ENCODE data around the gene ARHGAP31. TPM values are rescaled to one million over a fixed set of nuclear protein-coding genes. Genes with fewer than 3 reads are reported as not detected.

ARHGAP31 gene, protein sequence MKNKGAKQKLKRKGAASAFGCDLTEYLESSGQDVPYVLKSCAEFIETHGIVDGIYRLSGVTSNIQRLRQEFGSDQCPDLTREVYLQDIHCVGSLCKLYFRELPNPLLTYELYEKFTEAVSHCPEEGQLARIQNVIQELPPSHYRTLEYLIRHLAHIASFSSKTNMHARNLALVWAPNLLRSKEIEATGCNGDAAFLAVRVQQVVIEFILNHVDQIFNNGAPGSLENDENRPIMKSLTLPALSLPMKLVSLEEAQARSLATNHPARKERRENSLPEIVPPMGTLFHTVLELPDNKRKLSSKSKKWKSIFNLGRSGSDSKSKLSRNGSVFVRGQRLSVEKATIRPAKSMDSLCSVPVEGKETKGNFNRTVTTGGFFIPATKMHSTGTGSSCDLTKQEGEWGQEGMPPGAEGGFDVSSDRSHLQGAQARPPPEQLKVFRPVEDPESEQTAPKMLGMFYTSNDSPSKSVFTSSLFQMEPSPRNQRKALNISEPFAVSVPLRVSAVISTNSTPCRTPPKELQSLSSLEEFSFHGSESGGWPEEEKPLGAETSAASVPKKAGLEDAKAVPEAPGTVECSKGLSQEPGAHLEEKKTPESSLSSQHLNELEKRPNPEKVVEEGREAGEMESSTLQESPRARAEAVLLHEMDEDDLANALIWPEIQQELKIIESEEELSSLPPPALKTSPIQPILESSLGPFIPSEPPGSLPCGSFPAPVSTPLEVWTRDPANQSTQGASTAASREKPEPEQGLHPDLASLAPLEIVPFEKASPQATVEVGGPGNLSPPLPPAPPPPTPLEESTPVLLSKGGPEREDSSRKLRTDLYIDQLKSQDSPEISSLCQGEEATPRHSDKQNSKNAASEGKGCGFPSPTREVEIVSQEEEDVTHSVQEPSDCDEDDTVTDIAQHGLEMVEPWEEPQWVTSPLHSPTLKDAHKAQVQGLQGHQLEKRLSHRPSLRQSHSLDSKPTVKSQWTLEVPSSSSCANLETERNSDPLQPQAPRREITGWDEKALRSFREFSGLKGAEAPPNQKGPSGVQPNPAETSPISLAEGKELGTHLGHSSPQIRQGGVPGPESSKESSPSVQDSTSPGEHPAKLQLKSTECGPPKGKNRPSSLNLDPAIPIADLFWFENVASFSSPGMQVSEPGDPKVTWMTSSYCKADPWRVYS (N-terminal part only)
- total RNA-seq (100 to 1,000 TPM in 1 of 5 donors, 10 to 100 TPM in 2, 1 to 10 TPM in 2; 2.9 to 275 (median 14.1) TPM), polyA plus RNA-seq (1 to 10 TPM; 1.2 to 2.6 (median 2.1) TPM)
- long read RNA-seq, donor 1, full-length matches to known transcripts = 1 of 1 reads
- long read RNA-seq, donor 1, partial matches to known transcripts = 0 of 1 reads
- long read RNA-seq, donor 1, other reads (novel, unspliced or antisense) = 0 of 1 reads
- long read RNA-seq, donor 2, full-length matches to known transcripts = 1 of 1 reads
- long read RNA-seq, donor 2, partial matches to known transcripts = 0 of 1 reads
- long read RNA-seq, donor 2, other reads (novel, unspliced or antisense) = 0 of 1 reads
- long read RNA-seq, donor 3, full-length matches to known transcripts = 1 of 1 reads
- long read RNA-seq, donor 3, partial matches to known transcripts = 0 of 1 reads
- long read RNA-seq, donor 3, other reads (novel, unspliced or antisense) = 0 of 1 reads
- long read RNA-seq, donor 4 = 0 reads
- long read RNA-seq, donor 5, full-length matches to known transcripts = 1 of 1 reads
- long read RNA-seq, donor 5, partial matches to known transcripts = 0 of 1 reads
- long read RNA-seq, donor 5, other reads (novel, unspliced or antisense) = 0 of 1 reads
- long read RNA-seq, donor 6 = 0 reads
- long read RNA-seq, donor 7, full-length matches to known transcripts = 1 of 1 reads
- long read RNA-seq, donor 7, partial matches to known transcripts = 0 of 1 reads
- long read RNA-seq, donor 7, other reads (novel, unspliced or antisense) = 0 of 1 reads
- long read RNA-seq, donor 8 = 0 reads
- long read RNA-seq, donor 9, full-length matches to known transcripts = 1 of 6 reads
- long read RNA-seq, donor 9, partial matches to known transcripts = 5 of 6 reads
- long read RNA-seq, donor 9, other reads (novel, unspliced or antisense) = 0 of 6 reads
- long read RNA-seq, donor 10, full-length matches to known transcripts = 4 of 4 reads
- long read RNA-seq, donor 10, partial matches to known transcripts = 0 of 4 reads
- long read RNA-seq, donor 10, other reads (novel, unspliced or antisense) = 0 of 4 reads

- TF ChIP-seq POLR2AphosphoS5 (IDR thresholded peaks at IDR 0.05) (peak; percentile 22 to 40 (median 23)), EP300 (IDR thresholded peaks at IDR 0.05) (no peak), CTCF (IDR thresholded peaks at IDR 0.05) (no peak)
- Histone ChIP-seq H3K36me3 (no peaks in the 10 kb centered on the region), H3K4me3 (peak within 1 kb of the TSS; percentile 75 to 83 (median 78)), H3K9me3 (no peaks in the 10 kb centered on the region), H3K4me1 (peaks cover 7 to 50% (median 24%) of the 10 kb centered on the region in 4 donors), H3K27ac (peak within 1 kb of the TSS; percentile 80 to 94 (median 88)), H3K27me3 (no peaks in the 10 kb centered on the region)
- DNase-seq = peak; percentile 68 to 87
- 0 to 1% (median 0%) methylated on average over 43 to 55 of the region's 55 CpGs for WGBS, 5 donors
- intact Hi-C loops (cut with DNase I; ENCODE audit: low total_unique reads) = no loop called here
Observed at GRCh38 chr3:119293871-119294695, at the start of gene ARHGAP31. ARHGAP31 (plus strand) TSS chr3:119294383; CDS start chr3:119294905, 522 bp downstream.

GRCh38 chr3:119245778-119246177, 48.4 kb upstream of the ARHGAP31 start:
- WGBS, 5 donors = 41 to 82% (median 50%) methylated on average over 2 of the region's 2 CpGs
- Histone ChIP-seq H3K9me3 (peaks cover 0 to 14% (median 12%) of the 10 kb centered on the region in 4 donors), H3K4me3 (no peak overlapping the region), H3K27ac (no peak overlapping the region), H3K4me1 (peaks cover 6 to 10% (median 9%) of the 10 kb centered on the region in 4 donors), H3K36me3 (no peaks in the 10 kb centered on the region), H3K27me3 (no peaks in the 10 kb centered on the region)
- DNase-seq = peak in 1 of 2 donors; percentile 63
- intact Hi-C loops (cut with DNase I; ENCODE audit: low total_unique reads) = no loop called here
- no peak for TF ChIP-seq CTCF (IDR thresholded peaks at IDR 0.05)
- no peak for TF ChIP-seq POLR2A (IDR thresholded peaks at IDR 0.05)
- TF ChIP-seq POLR2AphosphoS5 (IDR thresholded peaks at IDR 0.05) = no peak
- TF ChIP-seq EP300 (IDR thresholded peaks at IDR 0.05) = no peak

DNA sequence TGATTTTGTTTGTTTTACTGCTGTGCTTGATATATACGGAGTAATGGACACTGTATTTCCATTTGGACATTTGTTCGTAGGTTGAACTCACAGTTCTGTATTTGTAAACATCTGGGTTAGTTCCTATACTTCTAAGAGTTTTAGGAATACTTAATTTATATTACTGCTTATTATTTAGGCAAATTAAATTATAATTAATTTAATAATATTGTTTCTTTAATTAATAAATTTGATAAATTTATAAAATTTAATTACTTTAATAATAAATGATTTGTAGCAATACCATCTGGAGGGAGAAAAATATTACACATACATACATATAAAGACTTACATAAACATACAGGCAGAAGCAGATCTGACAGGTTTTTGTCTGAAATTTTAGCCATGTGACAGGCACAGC, 39.0 kb upstream of the ARHGAP31 start:
- Histone ChIP-seq H3K4me3 (no peak overlapping the region), H3K4me1 (peaks cover 0 to 24% (median 10%) of the 10 kb centered on the region in 4 donors), H3K27me3 (no peaks in the 10 kb centered on the region), H3K9me3 (no peaks in the 10 kb centered on the region), H3K36me3 (no peaks in the 10 kb centered on the region), H3K27ac (no peak overlapping the region)
- 55 to 78% (median 68%) methylated on average over 2 of the region's 2 CpGs for WGBS, 5 donors
- DNase-seq = no peak
- intact Hi-C loops (cut with DNase I; ENCODE audit: low total_unique reads) = no loop called here
- TF ChIP-seq CTCF (IDR thresholded peaks at IDR 0.05) = no peak
- TF ChIP-seq EP300 (IDR thresholded peaks at IDR 0.05) = no peak
- TF ChIP-seq POLR2A (IDR thresholded peaks at IDR 0.05) = no peak
- no peak for TF ChIP-seq POLR2AphosphoS5 (IDR thresholded peaks at IDR 0.05)

Measured in stomach (tissue), 19 donors.